Measurements from ENCODE around the gene FAM229B.

DNA sequence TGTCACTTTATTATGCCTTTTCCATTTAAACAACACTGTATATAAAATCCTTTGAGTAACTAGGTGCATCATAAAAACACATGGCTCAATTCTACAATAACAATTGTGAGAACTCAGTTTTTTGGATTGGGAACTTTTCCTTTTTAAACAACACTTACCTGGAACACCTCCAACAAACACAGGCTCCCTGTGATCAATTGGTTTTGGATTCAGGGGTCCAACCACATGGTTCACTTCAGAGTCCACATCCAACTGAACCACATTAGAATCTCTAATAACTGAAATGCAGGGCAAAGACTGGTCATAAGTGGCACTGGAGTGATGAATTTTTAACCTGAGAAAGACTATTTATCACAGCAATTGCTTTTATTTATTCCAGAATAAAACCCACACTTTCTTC, 26.5 kb downstream of the FAM229B start:
- no peak for TF ChIP-seq POLR2A (IDR thresholded peaks at IDR 0.05)
- no peak for TF ChIP-seq EP300 (IDR thresholded peaks at IDR 0.05)
- TF ChIP-seq, protein P1, sequence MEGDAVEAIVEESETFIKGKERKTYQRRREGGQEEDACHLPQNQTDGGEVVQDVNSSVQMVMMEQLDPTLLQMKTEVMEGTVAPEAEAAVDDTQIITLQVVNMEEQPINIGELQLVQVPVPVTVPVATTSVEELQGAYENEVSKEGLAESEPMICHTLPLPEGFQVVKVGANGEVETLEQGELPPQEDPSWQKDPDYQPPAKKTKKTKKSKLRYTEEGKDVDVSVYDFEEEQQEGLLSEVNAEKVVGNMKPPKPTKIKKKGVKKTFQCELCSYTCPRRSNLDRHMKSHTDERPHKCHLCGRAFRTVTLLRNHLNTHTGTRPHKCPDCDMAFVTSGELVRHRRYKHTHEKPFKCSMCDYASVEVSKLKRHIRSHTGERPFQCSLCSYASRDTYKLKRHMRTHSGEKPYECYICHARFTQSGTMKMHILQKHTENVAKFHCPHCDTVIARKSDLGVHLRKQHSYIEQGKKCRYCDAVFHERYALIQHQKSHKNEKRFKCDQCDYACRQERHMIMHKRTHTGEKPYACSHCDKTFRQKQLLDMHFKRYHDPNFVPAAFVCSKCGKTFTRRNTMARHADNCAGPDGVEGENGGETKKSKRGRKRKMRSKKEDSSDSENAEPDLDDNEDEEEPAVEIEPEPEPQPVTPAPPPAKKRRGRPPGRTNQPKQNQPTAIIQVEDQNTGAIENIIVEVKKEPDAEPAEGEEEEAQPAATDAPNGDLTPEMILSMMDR (IDR thresholded peaks at IDR 0.05): no peak

Measured in ovary (tissue), 3 donors.